B cell (primary cell): ENCODE results near the gene POU5F1.

Source experiments
- CTCF ChIP-seq: fragments of 200-600 bp; IDR thresholded peaks from one replicate; pipeline ENCODE4 v1.8.0; 2022; ENCODE audit warnings: antibody characterized with exemption, mild to moderate bottlenecking
- EZH2 ChIP-seq: IDR thresholded peaks from 2 replicates; pipeline ENCODE4 v1.6.1; 2012; ENCODE audit warnings: borderline replicate concordance, low read depth, mild to moderate bottlenecking, moderate library complexity, low read length; ENCODE audit not compliant: insufficient read depth, poor library complexity, severe bottlenecking

GRCh38 chr6:31210123-31210522 lies 39.6 kb upstream of the POU5F1 start:
- TF ChIP-seq CTCF (no peak), EZH2 (no peak)
